HG03097 (cell line): ENCODE data around the gene PIH1D1.

Experiments
- ATAC-seq: cut with Tn5 transposase; IDR thresholded peaks from one replicate; pipeline ENCODE4 v1.9.1; 2021; ENCODE audit not compliant: unreplicated experiment, low FRiP score

Gene PIH1D1

DNA sequence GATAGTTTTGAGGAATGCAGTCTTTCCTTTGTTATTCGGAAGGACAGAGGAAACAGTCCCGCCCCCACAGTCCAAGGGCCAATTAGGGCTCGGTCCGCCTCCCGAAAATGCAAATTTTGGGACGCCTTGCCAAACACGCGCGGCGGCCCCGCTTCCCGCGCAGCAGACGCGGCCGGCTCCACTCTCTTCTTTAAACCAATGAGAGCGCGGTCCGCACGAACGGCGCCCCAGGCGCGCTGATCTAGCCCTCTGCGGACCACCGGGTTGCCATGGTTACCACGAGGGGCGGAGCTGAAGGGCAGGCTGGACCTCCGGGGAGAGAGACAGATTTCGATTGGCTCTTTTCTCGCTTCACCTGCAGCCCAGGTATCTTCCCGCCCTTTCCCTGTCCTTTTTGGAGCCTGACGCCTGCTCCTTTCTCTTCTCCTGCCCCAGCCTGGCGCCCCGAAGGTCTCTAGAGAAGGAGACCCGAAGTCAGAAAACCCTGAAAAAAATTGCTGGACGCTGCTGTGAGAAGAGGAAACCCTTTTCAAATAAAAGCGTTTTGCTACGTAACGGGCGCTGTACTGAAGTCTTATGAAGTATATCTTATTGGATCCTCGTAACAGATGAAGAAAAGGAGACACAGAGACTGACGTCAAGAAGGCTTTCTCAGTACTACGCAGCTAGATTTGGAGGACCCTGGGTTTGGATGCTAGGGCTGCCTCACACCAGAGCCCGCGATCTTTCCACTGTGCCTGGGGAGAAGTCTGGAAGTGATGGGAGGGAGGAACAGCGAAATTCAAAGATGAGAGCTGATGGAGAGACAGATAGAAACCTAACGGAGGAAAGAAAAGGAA is 30.4 kb downstream of the PIH1D1 start:
- ATAC-seq, result no peak

DNA sequence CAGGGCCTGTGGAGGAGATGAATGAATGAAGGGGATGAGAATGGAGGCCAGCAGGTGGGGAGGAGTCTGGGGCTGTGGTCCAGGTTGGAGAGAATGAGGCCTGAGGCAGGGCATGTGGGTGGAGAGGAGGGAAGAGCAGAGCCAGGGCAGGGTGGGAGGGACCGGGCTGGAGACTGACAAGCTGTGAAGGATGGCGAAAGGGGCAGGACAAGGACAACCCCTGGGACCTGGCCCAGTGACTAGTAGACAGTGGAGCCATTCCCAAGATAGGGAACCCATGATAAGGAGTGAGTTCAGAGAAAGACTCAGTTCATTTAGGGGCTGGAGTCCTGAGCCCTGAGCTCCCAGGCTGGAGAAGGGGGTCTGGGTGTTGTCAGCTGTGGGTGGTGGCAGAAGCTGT is 31.4 kb downstream of the PIH1D1 start:
- no peak for ATAC-seq

DNA sequence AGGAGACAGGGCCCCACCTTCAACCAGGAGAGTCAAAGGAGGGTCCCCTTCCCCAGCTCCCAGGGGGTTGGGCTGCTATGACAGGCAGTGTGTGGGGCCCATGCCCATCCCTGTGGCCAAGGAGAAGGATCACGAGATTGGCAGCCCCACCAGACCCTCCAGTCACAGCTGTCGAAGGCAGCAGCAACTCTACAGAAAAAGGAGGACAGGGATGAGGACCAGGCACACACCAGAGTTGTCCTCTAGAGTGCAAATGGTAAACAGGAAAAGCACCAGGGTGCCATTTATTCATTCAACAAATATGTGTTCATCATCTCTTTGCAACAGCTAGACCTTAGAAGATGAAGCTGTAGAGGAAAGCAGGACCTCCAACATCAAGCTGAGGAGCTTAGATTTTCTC is 32.4 kb downstream of the PIH1D1 start:
- no peak for ATAC-seq

DNA sequence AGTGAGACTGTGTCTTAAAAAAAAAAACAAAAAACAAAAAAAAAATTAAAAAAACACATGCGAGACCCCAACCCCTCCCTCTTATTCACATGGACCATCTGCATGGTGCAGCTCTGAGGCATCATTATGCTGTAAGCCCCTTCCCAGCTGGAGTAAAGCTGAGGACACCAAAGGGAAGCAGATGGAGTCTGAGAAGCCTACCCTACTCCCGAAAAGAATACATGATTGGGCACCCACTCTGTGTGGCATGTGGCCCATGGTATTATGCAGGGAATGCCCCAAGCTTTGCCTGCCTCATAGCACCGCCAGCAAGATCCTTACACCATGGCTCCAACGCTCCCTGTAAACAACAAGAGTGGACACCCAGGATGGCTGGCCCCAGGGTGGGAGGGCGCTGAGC is 33.1 kb downstream of the PIH1D1 start:
- no peak for ATAC-seq

DNA sequence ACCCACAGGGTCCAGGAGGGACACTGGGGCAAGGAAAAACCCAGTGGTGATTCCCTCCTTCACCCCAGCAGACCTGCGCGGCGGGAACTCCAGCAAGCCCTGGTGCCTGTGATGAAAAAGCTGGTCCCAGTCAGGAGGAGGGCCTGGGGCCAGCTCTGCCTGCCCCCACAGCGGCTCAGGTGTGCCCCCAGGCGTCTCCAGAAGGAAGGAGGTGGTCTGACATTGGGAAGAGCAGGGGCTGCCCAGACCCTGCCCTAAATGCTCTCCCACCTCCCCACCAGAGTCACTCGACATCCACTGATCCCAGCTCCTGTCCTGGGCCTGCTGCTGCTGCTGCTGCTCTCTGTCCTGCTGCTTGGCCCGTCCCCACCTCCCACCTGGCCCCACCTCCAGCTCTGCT is 34.5 kb downstream of the PIH1D1 start:
- no peak for ATAC-seq

DNA sequence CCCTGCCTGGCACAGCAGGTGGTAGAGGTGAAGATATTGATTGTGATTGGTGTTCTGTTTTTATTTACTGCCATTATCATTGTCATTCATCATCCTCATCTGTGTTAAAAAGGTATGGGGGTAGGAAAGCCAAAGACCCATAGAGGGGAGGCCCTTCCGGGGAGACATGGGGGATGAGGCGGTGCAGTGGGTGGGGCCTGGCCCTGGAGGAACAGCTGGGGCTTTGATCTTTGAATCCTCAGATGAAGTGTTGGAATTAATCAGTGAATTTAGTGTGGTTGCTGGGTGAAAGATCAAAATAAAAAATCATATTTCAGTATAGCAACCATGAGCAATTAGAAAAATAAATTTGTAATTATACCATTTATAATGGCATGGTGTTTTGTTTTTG is 35.8 kb downstream of the PIH1D1 start:
- ATAC-seq, result no peak

DNA sequence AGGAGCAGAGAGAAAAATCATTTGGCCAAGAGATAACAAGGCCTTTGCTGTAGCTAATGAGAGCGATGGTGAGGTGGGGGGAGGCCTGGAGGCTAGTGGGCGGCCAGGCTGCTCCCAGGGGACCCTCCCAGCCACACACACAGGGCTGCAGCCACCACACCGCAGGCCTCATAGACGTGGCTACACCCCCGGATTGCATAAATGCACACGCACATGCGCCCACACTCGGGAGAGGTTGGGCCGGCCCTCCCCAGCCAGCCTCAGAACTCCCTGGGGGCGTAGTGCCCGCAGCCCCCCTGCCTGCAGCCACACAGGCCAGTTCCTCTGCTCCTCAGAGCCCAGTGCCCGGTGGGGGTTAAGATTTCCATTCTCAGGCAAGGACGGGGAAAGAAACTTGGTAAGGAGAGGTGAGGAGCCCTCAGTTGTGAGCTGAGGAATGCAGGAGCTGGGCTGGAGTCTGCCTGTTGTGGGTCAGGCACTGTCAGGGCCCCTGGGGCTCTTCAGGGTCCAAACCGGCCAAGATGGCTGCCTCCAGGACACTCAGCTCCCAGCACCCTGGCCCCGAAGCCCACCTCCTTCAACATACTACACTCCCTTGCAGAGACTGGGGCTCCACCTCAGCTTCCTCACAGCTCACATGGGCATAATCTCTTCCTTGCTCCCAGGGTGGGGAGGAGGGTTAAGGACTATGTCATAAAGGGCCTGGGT is 36.4 kb downstream of the PIH1D1 start:
- ATAC-seq, result no peak

DNA sequence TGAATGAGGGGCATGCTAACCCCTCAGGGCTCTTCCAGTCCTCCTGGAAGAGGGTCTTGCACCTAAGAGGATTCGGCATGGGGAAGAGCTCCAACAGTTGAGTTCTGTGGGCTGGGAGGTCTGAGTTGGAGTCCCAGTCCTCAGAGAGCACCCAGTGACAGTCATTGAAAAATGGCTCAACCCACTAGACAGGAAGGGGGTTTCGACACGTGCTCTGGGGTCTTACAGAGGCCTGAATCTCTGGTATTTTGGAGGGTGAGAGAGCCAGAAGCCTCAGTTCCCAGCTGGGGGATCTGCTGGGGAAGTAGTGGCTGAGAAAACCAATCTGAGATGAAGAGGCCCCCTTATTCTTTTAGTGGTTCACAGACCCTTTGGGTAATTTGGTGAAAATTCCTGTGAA is 37.4 kb downstream of the PIH1D1 start:
- ATAC-seq, result no peak

DNA sequence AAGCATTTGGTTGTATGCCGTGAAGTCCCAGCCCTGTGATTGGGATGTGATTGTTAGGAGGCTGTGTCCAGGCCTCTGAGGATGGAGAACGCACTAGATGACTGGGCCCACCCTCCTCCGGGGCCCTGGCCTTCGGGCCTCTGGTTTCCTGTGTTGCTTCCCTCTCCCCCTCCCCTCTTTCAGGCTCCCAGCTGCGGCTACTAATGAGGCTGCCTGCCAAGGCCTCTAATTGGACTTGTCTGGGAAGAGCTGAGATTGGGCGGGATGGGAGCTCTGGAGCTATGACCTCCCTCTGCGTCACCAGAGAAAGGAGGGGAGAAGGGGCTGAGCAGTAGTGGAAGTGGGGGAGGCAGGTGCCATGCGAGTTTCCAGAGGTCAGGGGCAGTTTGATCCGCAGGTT is 38.3 kb downstream of the PIH1D1 start:
- ATAC-seq, result no peak

DNA sequence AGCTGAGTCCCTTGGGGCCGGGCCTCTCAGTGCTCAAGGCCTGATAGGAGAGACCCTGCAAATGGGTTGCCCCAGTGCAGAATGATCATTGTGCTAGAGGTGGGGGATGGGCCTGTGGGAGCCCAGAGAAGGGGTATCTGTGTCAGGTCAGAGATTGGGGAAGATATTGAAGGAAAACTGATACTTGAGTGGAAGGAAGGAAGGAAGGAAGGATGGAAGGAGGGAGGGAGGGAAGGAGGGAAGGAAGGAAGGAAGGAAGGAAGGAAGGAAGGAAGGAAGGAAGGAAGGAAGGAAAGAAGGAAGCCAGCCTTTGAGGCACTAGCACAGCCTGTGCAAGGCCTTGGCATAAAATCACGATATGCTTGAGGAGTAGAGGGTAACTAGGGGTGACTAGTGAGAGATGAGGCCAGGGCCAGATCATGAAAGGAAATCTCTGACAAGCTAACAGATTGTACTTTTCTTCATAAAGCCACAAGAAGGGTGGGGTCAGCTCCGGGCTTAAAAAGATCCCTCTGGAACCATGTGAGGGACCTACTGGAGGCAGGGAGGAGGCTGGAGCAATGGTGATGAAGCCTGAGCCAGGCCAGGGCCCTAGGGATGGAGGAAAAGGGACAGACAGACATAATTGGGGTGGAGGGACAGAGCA is 39.8 kb downstream of the PIH1D1 start:
- ATAC-seq, result no peak

DNA sequence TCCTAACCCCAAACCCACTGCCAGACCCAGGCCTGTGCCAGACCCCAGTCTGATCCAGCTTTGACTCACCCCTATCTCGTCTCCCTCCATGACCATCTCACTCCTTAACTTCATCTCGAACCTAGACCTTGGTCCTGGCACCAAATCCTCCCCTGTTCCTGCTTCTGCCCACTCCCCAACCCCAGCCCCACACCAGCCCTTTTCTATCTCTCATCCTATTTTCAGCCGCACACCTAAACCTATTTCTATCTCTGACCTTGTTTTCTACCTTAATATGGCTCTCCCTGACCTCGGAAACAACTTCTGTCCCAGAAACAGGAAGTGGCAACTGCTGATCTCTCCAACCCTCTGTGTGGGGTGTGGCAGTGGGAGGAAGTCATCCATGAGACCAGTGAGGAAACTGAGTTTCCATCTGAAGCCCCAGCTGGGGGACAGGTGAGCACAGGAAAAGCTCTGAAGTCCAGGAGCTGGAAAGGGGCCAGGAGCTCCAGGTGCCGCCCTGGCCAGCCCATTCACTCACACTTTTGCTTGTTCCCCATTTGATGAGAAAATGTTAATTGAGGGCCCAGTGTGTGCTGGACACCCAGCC is 42.1 kb downstream of the PIH1D1 start:
- no peak for ATAC-seq

DNA sequence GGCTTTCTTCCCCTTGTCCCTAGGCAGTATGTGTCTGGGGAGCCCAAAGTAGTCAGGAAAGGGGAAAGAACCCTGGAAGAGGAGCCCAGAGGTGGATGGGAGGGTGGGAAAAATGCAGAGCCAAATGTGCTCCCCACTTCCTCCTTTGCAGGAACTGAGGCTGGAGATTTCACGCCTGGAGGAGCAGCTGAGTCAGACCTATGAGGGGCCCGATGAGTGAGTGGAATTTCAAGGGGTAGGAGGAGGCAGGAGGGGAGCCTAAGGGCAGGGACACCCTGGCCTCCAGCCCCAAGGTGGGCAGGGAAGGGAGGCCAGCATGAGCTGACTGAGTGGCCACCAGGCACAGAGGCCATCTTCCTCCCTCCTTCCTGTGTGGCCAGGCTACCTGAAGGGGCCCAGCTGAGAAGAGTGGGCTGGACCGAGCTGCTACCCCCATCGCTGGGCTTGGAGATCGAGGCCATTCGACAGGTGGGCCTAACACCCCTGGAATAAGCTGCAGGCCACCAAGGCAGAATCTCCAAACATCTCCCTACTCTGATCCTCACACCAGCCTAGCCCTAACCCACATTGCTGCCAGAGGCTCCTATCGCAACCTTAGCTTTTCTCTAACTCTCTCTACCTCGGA is 42.7 kb downstream of the PIH1D1 start:
- no peak for ATAC-seq

DNA sequence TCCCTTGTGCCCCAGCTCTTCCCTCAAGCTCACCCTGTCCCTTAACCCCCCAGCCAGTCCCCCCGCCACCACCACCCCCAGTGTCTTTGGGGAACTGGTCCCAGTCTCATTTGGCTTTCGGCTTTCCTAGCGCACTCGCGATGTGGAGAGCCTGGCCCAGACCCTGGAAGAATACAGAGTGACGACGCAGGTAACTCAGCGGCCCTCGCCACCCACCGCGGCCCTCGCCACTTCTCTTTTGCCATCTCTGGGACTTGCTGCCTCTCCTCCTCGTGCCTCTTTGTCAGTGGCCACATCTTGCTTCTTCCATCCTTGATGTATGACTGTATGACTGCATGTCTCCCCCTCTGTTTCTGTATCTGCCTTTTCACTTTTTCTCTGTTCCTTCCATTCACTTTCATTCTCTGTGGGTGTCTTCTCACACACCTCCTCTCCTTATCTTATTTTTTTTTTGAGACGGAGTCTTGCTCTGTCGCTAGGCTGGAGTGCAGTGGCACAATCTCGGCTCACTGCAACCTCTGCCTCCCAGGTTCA is 44.1 kb downstream of the PIH1D1 start:
- ATAC-seq, result no peak

DNA sequence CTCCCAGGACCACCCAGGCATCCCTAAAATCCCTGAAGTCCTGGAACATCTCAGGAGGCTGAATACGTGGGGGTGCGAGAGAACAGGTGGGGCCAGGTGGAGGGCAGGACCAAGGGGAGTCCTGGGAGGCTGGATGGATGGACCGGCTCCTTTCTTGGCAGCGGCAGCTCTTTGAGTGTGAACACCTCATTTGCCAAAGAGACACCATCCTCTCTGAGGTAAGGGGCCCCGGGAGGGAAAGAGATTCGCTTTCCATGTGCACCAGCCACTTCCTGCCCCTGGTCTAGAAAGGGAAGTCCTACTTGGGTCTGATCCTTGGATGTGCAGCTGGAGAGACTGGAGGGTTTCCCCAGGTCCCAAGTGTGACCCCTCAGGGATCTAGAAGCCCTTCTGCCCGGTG is 44.5 kb downstream of the PIH1D1 start:
- no peak for ATAC-seq

DNA sequence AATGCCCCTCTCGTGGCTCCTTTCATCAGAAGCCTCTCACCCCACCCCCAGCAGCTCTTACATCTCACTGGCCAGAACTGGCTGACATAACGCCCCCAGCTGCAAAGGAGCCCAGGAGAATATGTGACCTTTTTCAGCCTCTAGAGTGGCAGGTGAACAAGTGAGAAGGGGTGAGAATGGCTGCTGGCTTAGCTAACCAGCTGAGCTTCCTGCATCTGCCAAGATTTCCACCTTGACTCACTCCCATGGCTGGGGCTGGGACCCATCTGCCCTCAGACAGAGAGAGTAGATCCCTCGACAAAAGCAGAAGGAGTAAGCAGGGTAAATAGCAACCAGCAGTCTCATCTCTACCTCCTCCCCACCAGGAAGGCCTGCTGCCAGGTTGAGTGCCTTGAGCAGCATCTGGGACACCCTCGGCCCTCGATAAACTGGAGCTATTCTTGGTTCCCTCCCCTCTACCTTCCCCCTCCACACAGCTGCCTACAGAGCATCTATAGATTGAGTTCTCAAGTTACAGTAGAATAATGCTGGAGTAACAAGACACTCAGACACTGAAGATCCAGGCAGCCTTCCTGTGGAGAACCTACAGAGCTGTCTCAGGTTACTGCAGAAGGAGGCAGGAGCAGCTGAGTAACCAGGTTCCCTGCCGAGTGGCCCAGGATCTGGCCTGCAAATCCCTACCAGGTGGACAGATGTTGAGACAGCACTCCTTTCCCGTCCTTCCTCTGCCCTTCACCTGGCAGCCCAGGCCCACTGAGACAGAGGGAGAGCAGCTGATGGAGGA is 48.0 kb downstream of the PIH1D1 start:
- ATAC-seq, result no peak

DNA sequence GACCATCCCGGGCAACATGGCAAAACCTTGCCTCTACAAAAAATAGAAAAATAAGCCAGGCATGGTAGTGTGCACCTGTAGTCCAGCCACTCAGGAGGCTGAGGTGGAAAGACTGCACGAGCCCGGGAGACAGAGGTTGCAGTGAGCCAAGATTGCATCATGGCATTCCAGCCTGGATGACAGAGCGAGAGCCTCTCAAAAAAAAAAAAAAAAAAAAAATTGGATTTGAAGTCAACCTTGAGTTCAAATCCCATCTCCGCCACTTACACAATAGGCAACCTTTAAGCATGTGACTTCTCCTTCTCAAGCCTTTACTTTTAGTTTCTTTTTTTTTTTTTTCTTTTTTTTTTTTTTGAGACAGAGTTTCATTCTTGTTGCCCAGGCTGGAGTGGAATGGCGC is 51.6 kb downstream of the PIH1D1 start:
- ATAC-seq, result no peak

DNA sequence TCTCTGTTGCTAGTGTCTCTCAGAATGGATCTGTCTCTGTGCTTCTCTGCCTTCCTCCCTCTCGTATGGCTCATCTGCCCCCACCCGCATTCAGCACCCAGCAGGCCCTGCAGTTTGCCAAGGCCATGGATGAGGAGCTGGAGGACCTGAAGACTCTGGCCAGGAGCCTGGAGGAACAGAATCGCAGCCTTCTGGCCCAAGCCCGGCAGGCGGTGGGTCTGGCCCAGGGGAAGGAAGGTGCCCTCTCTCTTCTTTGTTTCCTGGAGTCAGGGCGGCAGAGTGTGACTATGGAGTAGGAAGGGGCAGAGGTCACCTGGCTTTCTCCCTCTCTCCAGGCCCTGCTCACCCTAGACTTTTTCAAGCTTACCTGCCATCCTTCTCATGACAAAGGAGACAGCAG is 52.7 kb downstream of the PIH1D1 start:
- no peak for ATAC-seq

DNA sequence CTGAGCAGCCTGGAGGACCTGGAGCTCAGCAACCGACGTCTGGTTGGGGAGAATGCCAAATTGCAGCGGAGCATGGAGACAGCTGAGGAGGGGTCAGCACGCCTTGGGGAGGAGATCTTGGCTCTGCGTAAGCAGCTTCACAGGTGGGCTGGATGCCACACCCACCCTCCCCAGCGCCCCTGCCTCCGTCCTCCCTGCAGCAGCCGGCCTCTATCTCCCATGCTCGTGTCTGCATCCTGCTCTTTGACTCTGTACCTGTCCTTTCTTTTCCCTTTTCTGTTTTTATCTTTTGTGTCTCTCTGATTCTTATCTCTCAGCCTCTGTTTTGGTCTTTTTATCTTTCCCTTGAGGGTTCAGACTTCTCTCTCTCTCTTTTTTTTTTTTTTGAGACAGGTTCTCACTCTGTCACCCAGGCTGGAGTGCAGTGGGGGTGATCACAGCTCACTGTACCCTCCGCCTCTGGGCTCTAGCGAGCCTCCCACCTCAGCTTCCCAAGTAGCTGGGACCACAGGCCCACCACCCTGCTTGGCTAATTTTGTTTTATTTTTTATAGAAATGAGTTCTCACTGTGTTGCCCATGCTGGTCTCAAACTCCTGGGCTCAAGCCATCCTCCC is 53.5 kb downstream of the PIH1D1 start:
- ATAC-seq, result no peak

DNA sequence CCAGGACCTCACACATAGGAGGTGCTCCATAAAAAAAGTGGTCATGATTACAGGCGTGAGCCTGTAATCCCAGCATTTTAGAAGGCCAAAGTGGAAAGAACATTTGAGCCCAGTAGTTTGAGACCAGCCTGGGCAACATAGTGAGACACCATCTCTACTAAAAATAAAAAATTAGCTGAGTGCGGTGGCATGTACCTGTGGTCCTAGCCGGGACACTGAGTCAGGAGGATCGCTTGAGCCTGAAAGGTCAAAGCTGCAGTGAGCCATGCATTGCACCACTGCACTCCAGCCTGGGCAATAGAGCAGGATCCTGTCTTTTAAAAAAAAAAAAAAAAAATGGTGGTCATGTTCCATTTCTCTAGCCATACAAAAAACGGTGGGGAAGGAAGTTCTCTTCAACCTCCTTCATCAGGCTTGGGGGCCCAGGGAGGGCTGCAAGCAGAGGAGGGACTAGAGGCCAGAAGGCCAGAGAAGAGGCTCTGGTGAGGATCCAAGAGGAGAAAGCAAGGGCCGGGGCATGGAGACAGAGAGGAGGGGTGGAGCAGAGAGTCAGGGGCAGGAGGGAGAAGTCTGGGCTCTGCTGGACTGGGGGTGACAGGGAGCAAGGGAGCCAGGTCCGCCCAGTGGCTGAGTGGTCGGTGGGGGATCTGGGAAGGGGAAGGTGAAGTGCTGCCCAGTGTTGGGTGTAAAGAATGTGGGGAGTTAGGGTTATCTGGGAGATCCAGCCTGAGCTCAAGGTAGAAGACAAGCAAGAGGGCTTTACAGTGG is 54.7 kb downstream of the PIH1D1 start:
- ATAC-seq, result no peak
